Measurements from ENCODE around the gene LPAR5. TPM values are rescaled to one million over a fixed set of nuclear protein-coding genes. Genes with fewer than 3 reads are reported as not detected.

LPAR5 gene
- total RNA-seq, 1 donor from 2014 or later = 2.1 TPM

DNA sequence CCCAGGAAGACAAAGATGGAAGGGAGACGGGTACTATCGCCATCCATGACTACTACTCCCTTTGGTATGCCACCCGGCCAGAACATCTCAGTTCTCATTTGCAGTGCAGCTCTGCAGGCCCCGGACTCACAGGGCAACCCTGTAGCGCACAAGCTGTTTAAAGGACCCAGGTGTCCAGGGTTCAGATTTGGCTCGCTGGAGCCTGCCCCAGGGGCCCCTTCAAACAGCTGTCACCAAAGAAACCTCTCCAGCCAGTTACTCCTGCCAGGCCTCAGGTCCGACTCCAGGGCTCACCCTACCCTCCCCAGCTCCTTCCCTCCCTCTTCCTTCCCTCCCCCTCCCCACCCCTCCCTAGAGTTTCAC lies 23.1 kb downstream of the LPAR5 start:
- no peak overlapping the region for H3K4me3 ChIP-seq (ENCODE audit: low read depth, low read length)
- TF ChIP-seq, protein P1, sequence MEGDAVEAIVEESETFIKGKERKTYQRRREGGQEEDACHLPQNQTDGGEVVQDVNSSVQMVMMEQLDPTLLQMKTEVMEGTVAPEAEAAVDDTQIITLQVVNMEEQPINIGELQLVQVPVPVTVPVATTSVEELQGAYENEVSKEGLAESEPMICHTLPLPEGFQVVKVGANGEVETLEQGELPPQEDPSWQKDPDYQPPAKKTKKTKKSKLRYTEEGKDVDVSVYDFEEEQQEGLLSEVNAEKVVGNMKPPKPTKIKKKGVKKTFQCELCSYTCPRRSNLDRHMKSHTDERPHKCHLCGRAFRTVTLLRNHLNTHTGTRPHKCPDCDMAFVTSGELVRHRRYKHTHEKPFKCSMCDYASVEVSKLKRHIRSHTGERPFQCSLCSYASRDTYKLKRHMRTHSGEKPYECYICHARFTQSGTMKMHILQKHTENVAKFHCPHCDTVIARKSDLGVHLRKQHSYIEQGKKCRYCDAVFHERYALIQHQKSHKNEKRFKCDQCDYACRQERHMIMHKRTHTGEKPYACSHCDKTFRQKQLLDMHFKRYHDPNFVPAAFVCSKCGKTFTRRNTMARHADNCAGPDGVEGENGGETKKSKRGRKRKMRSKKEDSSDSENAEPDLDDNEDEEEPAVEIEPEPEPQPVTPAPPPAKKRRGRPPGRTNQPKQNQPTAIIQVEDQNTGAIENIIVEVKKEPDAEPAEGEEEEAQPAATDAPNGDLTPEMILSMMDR (IDR thresholded peaks at IDR 0.05; ENCODE audit: insufficient read depth, low read length, severe bottlenecking) = no peak
- no peak for DNase-seq (ENCODE audit: low read depth)
- no peaks in the 10 kb centered on the region for H3K27me3 ChIP-seq (ENCODE audit: control insufficient read depth, insufficient read depth, low read length)
- no peaks in the 10 kb centered on the region for H3K36me3 ChIP-seq (ENCODE audit: control insufficient read depth, insufficient read depth, low read length)
- no peak for FAIRE-seq

DNA sequence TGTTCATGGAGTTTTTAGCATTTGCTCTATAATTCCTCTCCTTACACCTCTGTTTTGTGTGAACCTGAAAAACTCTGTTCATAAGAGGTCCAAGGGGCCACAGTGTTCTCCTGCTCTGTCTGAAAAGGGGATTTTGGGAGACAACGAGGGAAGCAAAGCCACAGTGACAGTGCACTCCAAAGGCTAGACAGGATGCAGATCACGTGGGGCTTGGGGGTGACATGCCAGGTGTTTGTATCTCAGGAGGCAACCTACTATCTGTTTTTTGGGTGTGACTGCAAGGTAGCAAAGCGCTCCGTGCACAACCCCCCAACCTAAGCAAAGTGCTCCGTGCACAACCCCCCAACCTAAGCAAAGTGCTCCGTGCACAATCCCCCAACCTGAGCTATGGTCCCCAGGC lies 23.5 kb downstream of the LPAR5 start:
- FAIRE-seq (no peak), DNase-seq (ENCODE audit: low read depth) (no peak)
- TF ChIP-seq, protein P1 (IDR thresholded peaks at IDR 0.05; ENCODE audit: insufficient read depth, low read length, severe bottlenecking) = no peak
- H3K27me3 ChIP-seq (ENCODE audit: control insufficient read depth, insufficient read depth, low read length) = no peaks in the 10 kb centered on the region
- no peak overlapping the region for H3K4me3 ChIP-seq (ENCODE audit: low read depth, low read length)
- no peaks in the 10 kb centered on the region for H3K36me3 ChIP-seq (ENCODE audit: control insufficient read depth, insufficient read depth, low read length)

DNA sequence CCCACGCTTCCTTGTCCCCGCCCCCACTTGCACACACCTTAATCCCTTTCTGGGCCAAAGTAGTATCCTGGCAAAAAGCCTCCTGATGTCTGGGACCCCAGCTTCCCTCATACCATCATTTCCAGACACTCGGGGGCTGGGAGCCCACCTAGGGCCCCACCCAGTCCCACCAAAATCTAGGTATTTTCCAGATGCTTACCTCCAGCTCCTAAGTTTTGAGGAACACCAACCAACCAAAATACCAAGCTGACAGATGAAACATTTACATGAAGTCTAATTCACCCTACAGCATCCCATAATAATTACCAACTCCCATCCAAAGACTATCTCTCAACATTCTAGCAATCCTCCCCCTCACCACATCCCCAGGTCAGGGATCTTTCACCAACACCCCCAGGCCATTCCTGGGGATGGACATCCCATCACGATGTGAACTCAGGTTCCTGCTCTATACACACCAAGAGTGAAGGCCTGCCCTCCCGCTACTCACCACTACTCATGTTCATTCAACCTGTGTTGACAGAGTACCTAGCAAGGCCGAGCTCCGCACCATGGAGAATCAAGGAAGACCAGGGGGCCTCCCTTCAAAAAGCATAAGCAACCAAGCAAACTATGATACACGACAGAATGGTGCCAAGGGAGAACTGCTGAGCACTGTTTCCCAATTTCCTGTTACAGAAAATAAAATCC lies 27.0 kb downstream of the LPAR5 start:
- no peaks in the 10 kb centered on the region for H3K36me3 ChIP-seq (ENCODE audit: control insufficient read depth, insufficient read depth, low read length)

DNA sequence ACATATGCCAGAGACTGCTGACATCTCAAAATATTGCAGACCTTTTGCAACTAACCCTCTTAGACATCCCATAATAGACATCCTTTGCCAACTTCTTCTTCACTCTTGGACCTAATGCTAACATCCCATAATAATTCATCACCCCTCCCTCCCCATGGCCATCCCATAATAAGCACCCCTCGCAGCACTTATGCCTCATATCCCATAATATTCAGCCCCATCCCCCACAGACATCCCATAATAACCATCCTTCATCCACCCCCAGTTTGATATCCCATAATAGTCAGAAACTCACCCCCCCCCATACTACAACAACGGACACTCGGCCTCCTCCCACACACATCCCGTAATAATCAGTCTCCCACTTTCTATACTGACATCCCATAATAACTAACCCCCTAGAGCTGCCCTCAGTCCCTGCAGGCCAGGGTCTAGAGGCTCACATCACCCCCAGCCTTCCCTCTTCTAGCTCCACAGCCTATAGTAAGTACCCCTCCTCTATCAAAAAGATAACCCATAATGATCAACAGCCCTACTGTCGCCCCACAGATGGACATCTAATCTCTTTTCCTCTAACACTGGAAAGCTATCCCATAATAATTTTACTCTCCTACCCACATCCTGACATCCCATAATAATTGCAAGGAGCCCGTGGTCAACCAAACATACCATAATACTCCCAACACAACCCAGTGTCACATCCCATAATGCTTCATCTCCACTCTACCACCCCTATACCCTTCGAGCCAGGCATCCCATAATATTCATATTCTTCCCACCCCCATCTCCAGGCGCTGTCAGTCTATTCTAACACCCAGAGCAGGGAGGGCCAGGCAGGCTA lies 27.8 kb downstream of the LPAR5 start:
- TF ChIP-seq, protein P1 (IDR thresholded peaks at IDR 0.05; ENCODE audit: insufficient read depth, low read length, severe bottlenecking) = no peak
- Histone ChIP-seq H3K36me3 (ENCODE audit: control insufficient read depth, insufficient read depth, low read length) (peaks cover 3% of the 10 kb centered on the region), H3K27me3 (ENCODE audit: control insufficient read depth, insufficient read depth, low read length) (no peaks in the 10 kb centered on the region), H3K4me3 (ENCODE audit: low read depth, low read length) (peak overlapping the region; percentile 10)
- DNase-seq (ENCODE audit: low read depth) (peak; percentile 83), FAIRE-seq (no peak)

More for the DNA sequence above, 27.0 kb downstream of the LPAR5 start:
- FAIRE-seq = no peak
- DNase-seq (ENCODE audit: low read depth) = no peak
- no peaks in the 10 kb centered on the region for H3K27me3 ChIP-seq (ENCODE audit: control insufficient read depth, insufficient read depth, low read length)
- TF ChIP-seq, protein P1 (IDR thresholded peaks at IDR 0.05; ENCODE audit: insufficient read depth, low read length, severe bottlenecking) = no peak
- H3K4me3 ChIP-seq (ENCODE audit: low read depth, low read length) = no peak overlapping the region

DNA sequence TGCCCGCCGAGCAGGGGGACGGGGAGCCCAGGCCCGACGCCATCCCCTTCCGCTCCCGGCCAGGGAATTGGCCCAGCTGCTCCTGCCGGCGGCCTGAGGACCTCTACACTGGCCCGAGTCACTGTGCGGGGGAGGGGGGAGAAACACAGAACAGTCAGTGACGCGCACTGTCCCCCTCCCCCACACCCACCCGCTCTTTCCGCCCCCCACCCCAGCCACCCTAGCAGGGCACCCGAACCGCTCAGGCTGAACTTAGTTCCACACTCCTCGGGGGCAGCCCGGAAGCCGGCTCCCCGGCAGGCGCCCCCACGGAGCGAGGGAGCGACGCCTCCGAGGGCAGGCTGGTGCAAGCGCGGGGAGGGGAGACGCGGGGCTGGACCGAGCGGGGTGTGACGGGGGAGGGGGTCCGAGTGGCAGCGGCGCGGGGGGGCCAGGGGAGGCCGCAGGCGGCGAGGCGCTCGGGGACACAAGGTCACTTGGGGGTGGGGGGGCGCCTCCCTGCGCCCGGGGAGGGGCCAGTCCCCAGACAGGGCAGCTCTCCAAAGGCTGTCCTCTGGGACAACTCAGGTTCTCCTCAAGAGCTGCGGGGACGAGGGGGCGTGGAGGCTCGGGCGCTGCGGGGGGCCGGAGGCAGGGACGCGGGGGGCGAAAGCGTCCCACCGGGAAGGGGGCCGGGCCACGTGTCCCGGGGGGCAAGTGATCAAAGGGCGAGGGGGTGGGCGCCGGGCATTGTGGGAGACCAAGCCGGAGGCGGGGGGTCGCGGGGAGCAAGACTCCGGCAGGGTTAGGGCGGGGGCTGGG lies 29.2 kb downstream of the LPAR5 start:
- FAIRE-seq (no peak), DNase-seq (ENCODE audit: low read depth) (no peak)
- TF ChIP-seq, protein P1 (IDR thresholded peaks at IDR 0.05; ENCODE audit: insufficient read depth, low read length, severe bottlenecking) = no peak
- H3K4me3 ChIP-seq (ENCODE audit: low read depth, low read length) = peak overlapping the region; percentile 92
- H3K36me3 ChIP-seq (ENCODE audit: control insufficient read depth, insufficient read depth, low read length) = peaks cover 12% of the 10 kb centered on the region
- no peaks in the 10 kb centered on the region for H3K27me3 ChIP-seq (ENCODE audit: control insufficient read depth, insufficient read depth, low read length)

Data from bronchial epithelial cell (primary cell).